WTC11 (cell line): Measurements from ENCODE around the gene RBFOX2. TPM values are rescaled to one million over a fixed set of nuclear protein-coding genes. Genes with fewer than 3 reads are reported as not detected.

Experiments used
- ATAC-seq: fragments of 200-7000 bp; cut with Tn5 transposase; 2 replicates; pipeline ENCODE4 v1.10.0; 2021; ENCODE audit warnings: mild to moderate bottlenecking, moderate library complexity
- CTCF ChIA-PET: fragments of 300-600 bp; sonication (Branson Sonifier 250); formaldehyde crosslinking; loops from one replicate; lab custom pipeline; 2021; ENCODE audit warnings: antibody characterized with exemption; lab: Charles Lee
- POLR2A ChIA-PET: fragments of 350-600 bp; sonication (Branson Sonifier 250); formaldehyde crosslinking; loops from one replicate; lab custom pipeline; 2021; ENCODE audit warnings: antibody characterized with exemption; lab: Charles Lee
- DNase-seq: peaks from one replicate; pipeline ENCODE4 v3.0.0; 2021; ENCODE audit warnings: low spot score
- H3K27ac Mint-ChIP-seq: 2 replicates; pipeline ENCODE4 v1.8.0; 2021; ENCODE audit warnings: mixed read lengths
- H3K27me3 Mint-ChIP-seq: 2 replicates; pipeline ENCODE4 v1.8.0; 2021; ENCODE audit warnings: low read depth, mild to moderate bottlenecking, moderate library complexity, mixed read lengths
- H3K36me3 Mint-ChIP-seq: 2 replicates; pipeline ENCODE4 v1.8.0; 2021; ENCODE audit warnings: mixed read lengths
- H3K4me1 Mint-ChIP-seq: 2 replicates; pipeline ENCODE4 v1.8.0; 2022; ENCODE audit warnings: mixed read lengths
- H3K4me3 Mint-ChIP-seq: 2 replicates; pipeline ENCODE4 v1.8.0; 2021; ENCODE audit warnings: mild to moderate bottlenecking, moderate library complexity, mixed read lengths
- H3K9me3 Mint-ChIP-seq: 2 replicates; pipeline ENCODE4 v1.8.0; 2021; ENCODE audit warnings: mixed read lengths
- ATF1 ChIP-seq: sonication (generic); formaldehyde crosslinking; IDR thresholded peaks from 2 replicates; pipeline ENCODE4 v1.8.1; 2023; ENCODE audit warnings: mild to moderate bottlenecking, moderate library complexity, missing genetic modification reagents
- ERG ChIP-seq: fragments of 250-450 bp; sonication (Bioruptor Pico); IDR thresholded peaks from 2 replicates; pipeline ENCODE4 v1.8.0; 2021; ENCODE audit warnings: mild to moderate bottlenecking
- FOXJ3 ChIP-seq: sonication (generic); formaldehyde crosslinking; IDR thresholded peaks from 2 replicates; pipeline ENCODE4 v1.9.0; 2021; ENCODE audit warnings: missing genetic modification reagents, mild to moderate bottlenecking, borderline replicate concordance
- FOXK1 ChIP-seq: sonication (generic); formaldehyde crosslinking; IDR thresholded peaks from 2 replicates; pipeline ENCODE4 v1.8.0; 2022; ENCODE audit warnings: mild to moderate bottlenecking, moderate library complexity, missing genetic modification reagents
- FOXP1 ChIP-seq: sonication (generic); formaldehyde crosslinking; IDR thresholded peaks from 2 replicates; pipeline ENCODE4 v1.8.0; 2022; ENCODE audit warnings: missing genetic modification reagents, mild to moderate bottlenecking, moderate library complexity, borderline replicate concordance
- GABPB1 ChIP-seq: sonication (generic); formaldehyde crosslinking; IDR thresholded peaks from 2 replicates; pipeline ENCODE4 v1.8.1; 2023; ENCODE audit warnings: mild to moderate bottlenecking, missing genetic modification reagents
- IRF1 ChIP-seq: sonication (generic); formaldehyde crosslinking; IDR thresholded peaks from 2 replicates; pipeline ENCODE4 v1.8.0; 2023; ENCODE audit warnings: missing genetic modification reagents
- IRF2 ChIP-seq: sonication (generic); formaldehyde crosslinking; IDR thresholded peaks from 2 replicates; pipeline ENCODE4 v1.8.0; 2022; ENCODE audit warnings: low read depth, missing genetic modification reagents, borderline replicate concordance
- KAT7 ChIP-seq: sonication (generic); formaldehyde crosslinking; IDR thresholded peaks from 2 replicates; pipeline ENCODE4 v1.8.1; 2023; ENCODE audit warnings: missing genetic modification reagents, mild to moderate bottlenecking, borderline replicate concordance
- MYBL2 ChIP-seq: sonication (generic); formaldehyde crosslinking; IDR thresholded peaks from 2 replicates; pipeline ENCODE4 v1.8.1; 2023; ENCODE audit warnings: mild to moderate bottlenecking, moderate library complexity, missing genetic modification reagents
- PRRX2 ChIP-seq: fragments of 250-450 bp; sonication (Bioruptor Pico); IDR thresholded peaks from 2 replicates; pipeline ENCODE4 v1.8.0; 2021; ENCODE audit warnings: mild to moderate bottlenecking
- RELA ChIP-seq: sonication (generic); formaldehyde crosslinking; IDR thresholded peaks from 2 replicates; pipeline ENCODE4 v1.8.1; 2022; ENCODE audit warnings: missing genetic modification reagents, mild to moderate bottlenecking, borderline replicate concordance
- SMAD3 ChIP-seq: sonication (generic); formaldehyde crosslinking; IDR thresholded peaks from 2 replicates; pipeline ENCODE4 v1.8.0; 2022; ENCODE audit warnings: missing genetic modification reagents, mild to moderate bottlenecking, borderline replicate concordance
- ZBTB21 ChIP-seq: sonication (generic); formaldehyde crosslinking; IDR thresholded peaks from 2 replicates; pipeline ENCODE4 v1.8.1; 2023; ENCODE audit warnings: mild to moderate bottlenecking, missing genetic modification reagents, borderline replicate concordance
- ZNF121 ChIP-seq: sonication (generic); formaldehyde crosslinking; IDR thresholded peaks from 2 replicates; pipeline ENCODE4 v1.8.0; 2023; ENCODE audit warnings: missing genetic modification reagents
- ZNF138 ChIP-seq: sonication (generic); formaldehyde crosslinking; conservative IDR thresholded peaks from 2 replicates; pipeline ENCODE4 v1.8.1; 2022; ENCODE audit warnings: mild to moderate bottlenecking, moderate library complexity, missing genetic modification reagents
- ZNF281 ChIP-seq: sonication (generic); formaldehyde crosslinking; IDR thresholded peaks from 2 replicates; pipeline ENCODE4 v1.8.0; 2023; ENCODE audit warnings: mild to moderate bottlenecking, missing genetic modification reagents
- ZNF317 ChIP-seq: sonication (generic); formaldehyde crosslinking; IDR thresholded peaks from 2 replicates; pipeline ENCODE4 v1.8.1; 2023; ENCODE audit warnings: low read depth, mild to moderate bottlenecking, moderate library complexity, missing genetic modification reagents, borderline replicate concordance
- ZNF532 ChIP-seq: fragments of 250-450 bp; sonication (Bioruptor Pico); IDR thresholded peaks from 2 replicates; pipeline ENCODE4 v1.9.0; 2021; ENCODE audit warnings: mild to moderate bottlenecking, borderline replicate concordance
- ZSCAN18 ChIP-seq: fragments of 250-450 bp; sonication (Bioruptor Pico); IDR thresholded peaks from 2 replicates; pipeline ENCODE4 v2.1.2; 2022; ENCODE audit warnings: mild to moderate bottlenecking, moderate library complexity
- total RNA-seq: library from RNA; stranded (reverse); gene quantifications from 3 replicates; pipeline ENCODE4 v1.2.3, GENCODE V29; 2021

The RBFOX2 gene
- total RNA-seq, 1 experiment from 2014 or later = 107 TPM

GRCh38 chr22:35746248-35746647, 282.4 kb downstream of the RBFOX2 start (continued):
- TF ChIP-seq ERG (CRISPR knock-in tag) = no peak
- no peak for TF ChIP-seq IRF2 (CRISPR knock-in tag)
- TF ChIP-seq ZNF121 (CRISPR knock-in tag) = no peak
- TF ChIP-seq PRRX2 = no peak
- TF ChIP-seq ZNF317 = no peak
- no peak for TF ChIP-seq ZNF281 (CRISPR knock-in tag)
- TF ChIP-seq, all 79 proteins: peak for 0

- H3K36me3 Mint-ChIP-seq = peaks cover 10% of the 10 kb centered on the region
- no peak for TF ChIP-seq ERG (CRISPR knock-in tag)
- no peak for TF ChIP-seq IRF1 (CRISPR knock-in tag)
- no peak for TF ChIP-seq ZSCAN18 (CRISPR knock-in tag)
- TF ChIP-seq FOXK1 (CRISPR knock-in tag) = no peak
- TF ChIP-seq SMAD3 = no peak
- no peak for TF ChIP-seq GABPB1 (CRISPR knock-in tag)
- TF ChIP-seq ZNF138 = no peak
- TF ChIP-seq ZBTB21 (CRISPR knock-in tag) = no peak
- no peak for TF ChIP-seq MYBL2 (CRISPR knock-in tag)
- no peak for TF ChIP-seq KAT7 (CRISPR knock-in tag)
- no peak for TF ChIP-seq FOXP1 (CRISPR knock-in tag)
- no peak for TF ChIP-seq ATF1 (CRISPR knock-in tag)
- TF ChIP-seq FOXJ3 (CRISPR knock-in tag) = no peak
- TF ChIP-seq ZNF532 (CRISPR knock-in tag) = no peak
- no peak for TF ChIP-seq RELA (CRISPR knock-in tag)
- H3K4me3 Mint-ChIP-seq = no peak overlapping the region
- no peaks in the 10 kb centered on the region for H3K27me3 Mint-ChIP-seq
- H3K27ac Mint-ChIP-seq = 0 out of 2 replicates have a peak overlapping the region, but pooled peaks have one; percentile 63
- DNase-seq (no peak), ATAC-seq (no peak)
- H3K9me3 Mint-ChIP-seq = no peaks in the 10 kb centered on the region
- H3K4me1 Mint-ChIP-seq = peaks cover 51% of the 10 kb centered on the region
- ChIA-PET CTCF (no interaction called here), POLR2A (no interaction called here)
Measured at GRCh38 chr22:35743326-35743860, 285.2 kb downstream of the RBFOX2 start.
